ENCODE measurements around the gene DNAJB1.

DNA sequence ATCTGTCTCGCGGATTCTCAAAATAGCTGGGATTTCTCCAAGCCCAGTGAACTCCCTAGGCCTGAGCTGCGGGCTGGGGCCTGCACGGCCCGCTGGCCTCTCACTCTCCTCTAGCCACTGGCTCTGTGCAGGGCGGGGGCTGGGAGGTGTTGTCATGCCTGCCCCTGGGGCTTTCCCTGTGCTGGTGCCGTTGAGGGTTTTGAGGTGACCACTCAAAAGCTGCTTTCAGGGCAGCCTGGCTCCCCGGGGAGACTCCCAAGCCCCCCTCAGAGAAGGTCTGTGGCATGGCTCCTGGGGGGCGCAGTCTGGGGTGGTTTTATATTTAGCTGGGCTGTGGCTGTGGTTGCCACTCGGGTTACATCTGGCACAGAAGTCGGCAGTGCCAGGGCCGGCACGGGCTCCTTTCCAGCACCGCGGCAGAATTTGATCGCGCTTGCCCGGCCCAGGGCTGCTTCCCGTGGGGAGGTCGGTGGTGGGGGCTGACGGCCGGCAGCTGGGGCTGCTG lies 43.7 kb upstream of the DNAJB1 start:
- TF ChIP-seq MAFF (IDR thresholded peaks at IDR 0.05; ENCODE audit: low read depth, low read length): no peak
- TF ChIP-seq FOXM1 (CRISPR knock-in tag; IDR thresholded peaks at IDR 0.05): no peak
- TF ChIP-seq ZNF274 (CRISPR knock-in tag; IDR thresholded peaks at IDR 0.05): no peak
- TF ChIP-seq, protein P1, sequence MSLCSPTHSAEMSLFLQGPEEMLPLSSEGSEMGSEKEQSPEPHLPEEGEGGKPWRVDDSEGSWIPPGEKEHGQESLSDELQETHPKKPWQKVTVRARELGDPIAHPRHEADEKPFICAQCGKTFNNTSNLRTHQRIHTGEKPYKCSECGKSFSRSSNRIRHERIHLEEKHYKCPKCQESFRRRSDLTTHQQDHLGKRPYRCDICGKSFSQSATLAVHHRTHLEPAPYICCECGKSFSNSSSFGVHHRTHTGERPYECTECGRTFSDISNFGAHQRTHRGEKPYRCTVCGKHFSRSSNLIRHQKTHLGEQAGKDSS (CRISPR knock-in tag; IDR thresholded peaks at IDR 0.05; ENCODE audit: borderline replicate concordance, low read depth): no peak
- TF ChIP-seq, protein P2, sequence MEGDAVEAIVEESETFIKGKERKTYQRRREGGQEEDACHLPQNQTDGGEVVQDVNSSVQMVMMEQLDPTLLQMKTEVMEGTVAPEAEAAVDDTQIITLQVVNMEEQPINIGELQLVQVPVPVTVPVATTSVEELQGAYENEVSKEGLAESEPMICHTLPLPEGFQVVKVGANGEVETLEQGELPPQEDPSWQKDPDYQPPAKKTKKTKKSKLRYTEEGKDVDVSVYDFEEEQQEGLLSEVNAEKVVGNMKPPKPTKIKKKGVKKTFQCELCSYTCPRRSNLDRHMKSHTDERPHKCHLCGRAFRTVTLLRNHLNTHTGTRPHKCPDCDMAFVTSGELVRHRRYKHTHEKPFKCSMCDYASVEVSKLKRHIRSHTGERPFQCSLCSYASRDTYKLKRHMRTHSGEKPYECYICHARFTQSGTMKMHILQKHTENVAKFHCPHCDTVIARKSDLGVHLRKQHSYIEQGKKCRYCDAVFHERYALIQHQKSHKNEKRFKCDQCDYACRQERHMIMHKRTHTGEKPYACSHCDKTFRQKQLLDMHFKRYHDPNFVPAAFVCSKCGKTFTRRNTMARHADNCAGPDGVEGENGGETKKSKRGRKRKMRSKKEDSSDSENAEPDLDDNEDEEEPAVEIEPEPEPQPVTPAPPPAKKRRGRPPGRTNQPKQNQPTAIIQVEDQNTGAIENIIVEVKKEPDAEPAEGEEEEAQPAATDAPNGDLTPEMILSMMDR (CRISPR knock-in tag; IDR thresholded peaks at IDR 0.05): no peak
- TF ChIP-seq DNMT1 (CRISPR knock-in tag; IDR thresholded peaks at IDR 0.05): no peak
- TF ChIP-seq KLF12 (CRISPR knock-in tag; IDR thresholded peaks at IDR 0.05; ENCODE audit: borderline replicate concordance): no peak
- TF ChIP-seq POLR2AphosphoS5 (IDR thresholded peaks at IDR 0.05; ENCODE audit: low read depth, low read length): no peak
- TF ChIP-seq ZNF451 (CRISPR knock-in tag; IDR thresholded peaks at IDR 0.05): no peak
- TF ChIP-seq, protein P3, sequence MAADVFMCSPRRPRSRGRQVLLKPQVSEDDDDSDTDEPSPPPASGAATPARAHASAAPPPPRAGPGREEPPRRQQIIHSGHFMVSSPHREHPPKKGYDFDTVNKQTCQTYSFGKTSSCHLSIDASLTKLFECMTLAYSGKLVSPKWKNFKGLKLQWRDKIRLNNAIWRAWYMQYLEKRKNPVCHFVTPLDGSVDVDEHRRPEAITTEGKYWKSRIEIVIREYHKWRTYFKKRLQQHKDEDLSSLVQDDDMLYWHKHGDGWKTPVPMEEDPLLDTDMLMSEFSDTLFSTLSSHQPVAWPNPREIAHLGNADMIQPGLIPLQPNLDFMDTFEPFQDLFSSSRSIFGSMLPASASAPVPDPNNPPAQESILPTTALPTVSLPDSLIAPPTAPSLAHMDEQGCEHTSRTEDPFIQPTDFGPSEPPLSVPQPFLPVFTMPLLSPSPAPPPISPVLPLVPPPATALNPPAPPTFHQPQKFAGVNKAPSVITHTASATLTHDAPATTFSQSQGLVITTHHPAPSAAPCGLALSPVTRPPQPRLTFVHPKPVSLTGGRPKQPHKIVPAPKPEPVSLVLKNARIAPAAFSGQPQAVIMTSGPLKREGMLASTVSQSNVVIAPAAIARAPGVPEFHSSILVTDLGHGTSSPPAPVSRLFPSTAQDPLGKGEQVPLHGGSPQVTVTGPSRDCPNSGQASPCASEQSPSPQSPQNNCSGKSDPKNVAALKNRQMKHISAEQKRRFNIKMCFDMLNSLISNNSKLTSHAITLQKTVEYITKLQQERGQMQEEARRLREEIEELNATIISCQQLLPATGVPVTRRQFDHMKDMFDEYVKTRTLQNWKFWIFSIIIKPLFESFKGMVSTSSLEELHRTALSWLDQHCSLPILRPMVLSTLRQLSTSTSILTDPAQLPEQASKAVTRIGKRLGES (CRISPR knock-in tag; IDR thresholded peaks at IDR 0.05; ENCODE audit: borderline replicate concordance): no peak
